HTERT RPE-1 (cell line): ENCODE data around the gene HNMT.

Experiments
- in situ Hi-C: fragments of 300-500 bp; cut with MboI; formaldehyde crosslinking; loops from 4 replicates; pipeline ENCODE4 v1.14.3; 2020; ENCODE audit warnings: low sequenced_read_pairs

Gene HNMT

DNA sequence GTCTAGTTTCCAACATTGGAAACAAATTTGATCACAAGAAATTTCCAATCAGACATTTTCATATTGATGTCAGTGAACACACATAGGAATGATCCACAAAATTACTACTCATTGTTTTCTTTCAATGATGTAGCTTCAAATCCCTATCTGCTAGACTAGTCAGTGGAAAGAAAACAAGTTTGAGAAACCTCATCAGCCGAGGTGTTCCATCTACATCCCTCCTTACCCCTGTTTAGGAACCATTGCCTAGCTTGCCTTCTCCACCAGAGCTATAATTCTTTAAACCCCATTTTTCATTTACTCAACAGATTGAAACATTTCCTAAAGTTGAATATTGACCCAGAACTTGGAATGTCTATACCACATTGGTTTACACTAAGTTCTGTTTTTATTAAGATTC lies 45.3 kb downstream of the HNMT start:
- in situ Hi-C loops, result no loop called here

DNA sequence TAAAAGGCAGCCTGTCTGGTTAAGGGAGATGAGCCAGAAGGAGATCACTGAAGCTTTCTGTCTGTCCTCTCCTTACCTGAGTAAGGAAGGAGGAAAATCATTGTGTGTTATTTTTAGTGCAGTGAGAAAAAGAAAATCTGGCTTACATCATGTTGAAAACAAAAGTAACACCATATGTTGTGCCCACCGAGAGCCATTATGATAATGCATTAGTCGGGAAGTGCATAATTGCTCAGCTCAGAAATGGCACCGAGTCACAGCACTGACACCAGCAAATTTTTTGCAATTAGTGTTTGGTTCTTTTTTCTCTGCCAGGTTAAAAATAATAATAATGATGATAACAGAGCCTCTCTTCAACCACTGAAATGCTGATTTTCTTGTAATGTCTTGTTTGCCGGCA lies 46.6 kb downstream of the HNMT start:
- in situ Hi-C loops, result no loop called here

DNA sequence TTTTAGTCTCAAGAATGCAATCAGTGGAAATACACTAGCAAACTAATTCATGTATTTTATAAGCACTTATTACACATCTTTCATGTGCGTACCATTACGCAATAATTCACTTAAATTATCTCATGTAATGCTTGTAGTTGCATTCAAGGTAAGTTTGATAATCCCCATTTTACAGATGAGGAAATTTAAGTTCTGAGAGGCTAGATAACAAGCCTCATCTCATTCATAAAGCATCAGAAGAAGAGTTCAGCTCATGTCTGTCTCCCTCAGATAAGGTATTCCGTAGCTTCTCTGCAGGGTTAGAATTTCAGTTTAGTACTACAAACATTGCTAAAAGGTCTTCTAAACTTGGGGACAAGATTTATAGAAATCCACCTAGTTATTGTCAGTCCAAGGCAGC lies 47.8 kb downstream of the HNMT start:
- in situ Hi-C loops, result no loop called here

DNA sequence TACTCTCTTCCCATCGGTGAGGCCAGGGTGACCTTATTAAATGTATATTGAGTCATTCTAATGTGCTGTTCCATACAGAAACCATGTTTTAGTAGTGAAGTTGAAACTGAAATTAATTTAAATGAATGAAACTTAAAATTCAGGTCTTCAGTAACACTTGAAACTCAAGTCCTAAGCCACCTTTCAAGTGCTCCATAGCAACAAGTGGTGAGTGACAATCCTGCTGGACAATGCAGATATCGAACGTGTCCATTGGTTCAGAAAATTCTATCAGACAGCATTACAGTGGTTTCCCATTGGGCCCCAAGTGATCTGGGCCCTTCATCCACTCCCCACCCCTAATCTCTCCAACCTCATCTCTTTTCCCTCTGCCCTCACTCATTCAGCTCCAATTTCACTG lies 48.7 kb downstream of the HNMT start:
- in situ Hi-C loops, result no loop called here

DNA sequence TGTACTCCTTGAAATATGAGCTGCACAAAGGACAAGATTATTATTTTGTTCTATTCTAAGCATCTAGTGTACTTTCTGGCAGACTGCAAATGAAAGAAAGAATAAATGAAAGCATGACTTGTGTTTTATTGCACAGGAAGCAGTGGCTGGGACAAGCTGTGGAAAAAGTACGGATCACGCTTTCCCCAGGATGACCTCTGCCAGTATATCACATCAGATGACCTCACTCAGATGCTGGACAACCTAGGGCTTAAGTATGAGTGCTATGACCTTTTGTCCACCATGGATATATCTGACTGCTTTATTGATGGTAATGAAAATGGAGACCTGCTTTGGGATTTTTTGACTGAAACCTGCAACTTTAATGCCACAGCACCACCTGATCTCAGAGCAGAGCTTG lies 49.4 kb downstream of the HNMT start:
- in situ Hi-C loops, result no loop called here

DNA sequence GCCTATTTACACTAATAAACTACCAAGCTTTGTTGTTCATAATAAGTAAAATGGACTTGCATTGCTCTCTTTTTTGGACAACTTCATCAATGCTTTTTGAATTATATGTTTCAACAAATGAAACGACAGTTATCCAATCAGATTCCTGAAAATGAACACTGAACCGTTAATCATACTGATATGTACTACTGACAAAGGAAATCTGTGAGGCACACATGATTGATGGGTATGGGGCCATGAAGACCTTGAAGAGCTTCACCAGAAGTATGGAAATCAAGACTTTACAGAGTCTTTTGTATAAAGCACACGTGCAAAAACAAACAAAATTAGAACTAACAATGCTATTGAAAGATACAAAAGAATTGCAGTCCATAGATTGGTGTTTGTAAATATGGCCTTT lies 51.2 kb downstream of the HNMT start:
- in situ Hi-C loops, result no loop called here

DNA sequence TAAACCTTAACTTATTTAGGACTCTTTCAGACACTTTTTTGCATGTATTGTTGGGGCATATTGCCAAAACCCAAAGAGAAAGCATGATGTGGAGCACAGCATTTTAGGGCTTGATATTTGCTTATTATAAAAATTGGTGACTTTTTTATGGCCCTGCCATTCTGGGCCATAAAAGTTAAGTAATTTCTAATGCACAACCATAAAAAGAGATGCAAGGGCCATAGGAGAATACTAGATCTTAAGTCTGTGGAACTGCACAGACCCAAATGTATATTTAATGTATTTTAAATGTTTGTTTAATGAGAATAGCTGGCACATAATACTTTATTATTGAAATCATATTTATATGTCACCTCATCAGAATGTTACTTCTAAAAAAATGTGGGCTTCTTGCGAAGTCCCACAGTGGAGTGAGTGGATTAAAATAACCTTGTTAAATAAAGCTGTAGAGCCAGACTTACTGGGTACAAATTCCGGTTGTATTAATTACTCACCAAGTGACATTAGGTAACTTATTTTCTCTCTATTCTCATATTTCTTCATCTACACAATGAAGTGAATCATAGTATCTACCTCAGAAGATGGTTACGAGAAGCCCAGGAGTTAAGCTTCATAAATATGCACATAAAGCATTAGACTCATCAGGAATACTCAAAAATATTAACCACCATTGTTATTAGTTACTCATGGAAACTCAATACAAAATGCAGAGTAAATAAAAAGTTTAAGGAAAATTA lies 52.2 kb downstream of the HNMT start:
- in situ Hi-C loops, result no loop called here

DNA sequence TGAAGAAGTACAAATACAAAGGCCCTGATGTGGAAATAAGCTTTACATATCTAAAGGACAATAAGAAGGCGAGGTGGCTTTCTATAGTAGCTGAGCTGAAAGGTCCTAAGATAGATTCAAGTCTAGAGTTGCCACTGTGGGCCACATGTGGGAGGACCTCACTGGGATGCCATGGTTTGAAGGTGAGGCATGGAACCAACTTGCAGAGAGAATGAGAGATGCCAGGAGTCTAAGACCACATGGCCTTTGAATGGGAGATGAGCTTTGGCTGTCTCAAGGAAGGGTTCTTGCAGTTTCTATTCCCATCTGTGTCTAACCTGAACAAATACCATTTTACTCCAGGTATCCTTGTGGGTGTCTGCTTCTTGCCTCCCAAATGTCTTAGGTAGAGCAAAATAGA lies 53.6 kb downstream of the HNMT start:
- in situ Hi-C loops, result no loop called here

DNA sequence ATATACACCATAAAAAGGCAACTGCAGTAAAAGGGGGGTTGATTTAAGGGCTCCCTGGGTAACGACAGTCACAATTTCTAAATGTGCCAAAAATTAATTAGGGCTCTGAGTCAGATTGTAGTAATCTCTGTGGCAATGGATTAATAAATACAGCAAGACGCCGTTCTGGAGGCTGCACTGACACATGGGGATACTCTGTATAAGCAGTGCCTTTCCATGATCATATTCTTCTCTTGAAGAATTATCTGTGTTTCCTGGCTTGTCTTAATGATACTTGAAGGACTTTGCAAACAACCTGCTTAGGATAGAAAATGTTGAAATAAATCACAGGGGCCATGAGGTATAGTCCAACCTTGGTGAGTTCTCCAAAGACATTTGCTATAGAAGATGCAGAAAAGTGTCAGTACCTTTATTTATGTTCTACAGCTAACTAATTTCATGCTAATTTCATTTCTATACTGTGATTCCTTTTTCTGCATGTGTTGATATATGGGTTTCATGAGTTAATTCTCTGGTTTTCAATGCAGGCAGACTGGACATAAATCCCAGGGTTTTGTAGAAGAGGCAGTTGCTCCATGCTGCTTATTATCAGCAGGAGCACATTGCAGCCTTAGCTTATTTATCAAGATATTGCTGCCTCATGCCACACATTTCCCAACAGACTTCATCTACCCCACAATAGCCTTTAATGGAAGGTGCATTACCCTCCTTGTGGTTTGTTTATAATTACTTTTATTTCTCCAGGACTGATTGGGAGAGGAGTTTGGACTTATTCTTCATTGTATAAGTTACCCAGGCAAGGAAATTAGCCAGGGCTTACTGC lies 54.8 kb downstream of the HNMT start:
- in situ Hi-C loops, result no loop called here

DNA sequence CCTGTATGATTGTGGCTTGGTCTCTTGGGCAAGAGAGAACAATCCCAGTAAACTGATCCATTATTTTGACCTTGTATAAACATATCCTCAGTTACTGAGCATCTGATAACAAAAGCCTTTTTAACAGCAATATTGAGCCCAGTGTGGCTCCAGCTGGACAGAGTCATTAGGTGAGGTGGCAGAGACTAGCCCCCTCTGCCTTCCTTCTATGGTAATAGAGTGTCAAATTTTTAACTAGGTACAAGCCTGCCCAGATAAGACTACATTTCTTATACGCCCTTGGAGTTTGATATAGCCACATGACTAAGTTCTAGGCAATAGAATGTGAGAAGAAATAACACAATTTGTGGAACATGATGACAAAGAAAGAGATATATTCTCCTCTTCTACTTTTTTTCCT lies 56.2 kb downstream of the HNMT start:
- in situ Hi-C loops, result no loop called here

DNA sequence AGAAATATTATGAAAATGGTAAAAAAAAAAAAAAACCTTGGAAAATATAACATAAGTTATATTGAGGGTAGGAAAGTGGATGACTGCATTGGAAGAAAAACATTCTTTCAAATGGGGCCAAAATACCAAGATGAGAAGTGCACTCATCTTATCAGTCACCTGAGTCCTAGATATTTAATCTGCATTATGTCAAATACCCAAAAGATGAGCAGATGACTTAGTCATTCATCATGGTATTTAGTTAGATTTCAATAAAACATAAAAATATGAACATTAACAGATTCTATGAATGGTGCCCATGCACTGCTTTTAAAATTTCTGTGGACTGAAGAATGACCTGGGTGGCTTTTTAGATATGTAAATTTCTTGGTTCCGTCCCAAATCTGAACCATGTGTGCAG lies 56.9 kb downstream of the HNMT start:
- in situ Hi-C loops, result no loop called here

DNA sequence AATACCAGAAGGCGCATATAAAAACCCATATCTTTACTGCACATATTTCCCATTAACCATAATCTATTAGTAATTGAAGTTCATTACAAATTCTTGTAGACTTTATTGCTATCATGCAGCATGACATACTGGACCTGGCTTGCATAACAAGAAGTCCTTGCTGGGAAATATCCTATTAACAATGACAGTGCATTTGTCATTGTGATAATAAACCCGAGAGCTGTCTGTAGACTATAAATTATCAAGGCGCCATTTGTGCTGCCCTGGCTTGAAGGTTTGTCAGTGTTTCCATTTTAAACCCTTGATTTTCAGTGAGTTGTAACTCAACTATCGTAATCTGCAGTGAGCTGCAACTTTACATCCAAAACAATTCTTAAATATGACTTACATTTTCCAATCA lies 59.0 kb downstream of the HNMT start:
- in situ Hi-C loops, result no loop called here

DNA sequence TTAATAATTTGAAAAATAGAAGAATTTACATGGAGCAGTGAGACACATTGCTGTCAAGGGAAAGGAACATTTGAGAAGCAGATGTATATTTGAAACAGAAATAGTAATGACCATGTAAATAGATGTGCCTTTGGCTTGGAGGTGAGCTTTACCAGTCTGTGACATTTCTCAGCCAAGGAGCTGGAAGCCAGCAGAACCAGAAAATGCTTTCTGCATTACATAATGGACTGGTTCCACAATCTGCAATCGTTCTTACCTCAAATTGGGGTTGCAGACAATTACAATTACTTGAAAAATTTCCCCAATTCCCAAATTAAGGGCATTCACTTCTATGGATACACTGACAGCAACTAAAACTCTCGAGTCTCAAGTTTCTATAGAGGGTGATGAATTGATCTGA lies 59.7 kb downstream of the HNMT start:
- in situ Hi-C loops, result no loop called here

DNA sequence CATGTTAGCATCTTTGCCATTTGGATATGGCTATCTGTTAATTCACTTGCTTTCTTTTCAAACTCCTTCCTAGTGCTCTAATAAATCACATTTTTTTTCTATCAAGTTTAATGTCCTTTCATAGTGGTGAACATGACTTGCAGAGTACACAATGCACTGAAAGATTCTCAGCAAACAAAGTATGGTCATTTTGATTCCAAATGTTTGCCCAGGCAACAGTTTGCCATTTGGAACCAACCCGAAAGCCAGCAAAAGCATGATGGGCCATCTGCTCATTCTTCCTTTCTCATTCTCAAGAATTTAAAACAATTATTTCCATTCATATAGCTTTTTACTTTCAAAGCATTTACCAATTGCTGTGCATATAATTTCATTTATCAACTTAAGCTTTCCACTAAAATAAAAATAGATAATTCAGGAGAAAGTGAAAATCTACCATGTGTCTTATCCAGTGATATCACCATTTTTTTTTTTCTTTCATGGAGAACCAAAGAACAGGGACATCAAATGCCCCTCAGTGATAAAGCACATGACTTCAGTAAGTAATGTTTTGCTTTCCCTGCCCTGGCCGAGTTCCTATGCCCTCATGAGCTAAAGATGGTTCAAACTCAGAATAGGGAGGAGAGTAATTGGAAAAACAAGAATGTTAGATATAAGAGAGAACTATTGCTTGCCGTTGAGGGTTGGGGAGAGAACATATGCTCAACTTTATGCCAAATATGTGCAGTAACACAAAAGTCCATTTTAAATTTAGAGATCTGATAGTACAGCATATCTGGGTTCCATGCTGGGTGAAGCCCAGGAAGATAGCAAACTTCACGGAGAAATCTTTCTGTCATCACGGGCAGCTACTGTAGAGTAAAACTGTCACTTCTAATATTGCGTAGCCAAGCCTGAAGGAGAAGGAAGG lies 62.1 kb downstream of the HNMT start:
- in situ Hi-C loops, result no loop called here

DNA sequence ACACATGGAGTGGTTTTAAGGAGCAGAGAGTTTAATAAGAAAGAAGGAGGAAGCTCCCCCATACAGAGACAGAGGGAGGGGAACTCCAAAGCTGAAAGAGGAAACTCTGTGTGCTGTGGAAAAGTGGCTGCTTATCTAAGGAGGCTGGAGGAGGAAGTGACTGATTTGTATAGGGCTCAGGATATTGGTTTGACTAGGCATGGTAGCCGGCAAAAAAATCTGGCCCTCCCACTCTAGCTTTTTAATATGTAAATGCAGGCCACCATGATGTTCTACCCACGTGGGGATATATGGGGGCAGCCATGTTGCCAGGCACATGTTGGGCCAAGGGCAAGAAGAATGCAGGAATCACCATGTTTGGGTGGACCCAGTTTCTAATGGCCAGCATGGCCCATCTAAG lies 64.3 kb downstream of the HNMT start:
- in situ Hi-C loops, result no loop called here

DNA sequence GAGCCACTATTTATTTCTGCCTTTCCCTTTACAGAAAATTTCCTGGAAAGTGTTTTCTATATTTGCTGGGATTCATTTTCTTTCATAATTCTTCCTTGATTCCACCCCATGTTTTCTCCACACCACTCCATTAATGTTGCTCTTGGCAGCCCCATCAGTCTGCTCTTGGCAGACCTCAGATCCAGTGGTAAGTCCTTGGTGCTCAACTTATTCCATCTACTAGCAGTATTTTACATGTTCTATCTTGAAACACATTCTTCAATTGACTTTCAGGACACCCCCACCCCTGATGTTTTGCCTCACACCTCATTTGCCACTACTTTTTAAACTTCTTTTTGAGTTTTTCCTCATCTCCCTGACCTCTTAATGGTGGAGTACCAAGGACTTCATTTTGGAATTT lies 65.0 kb downstream of the HNMT start:
- in situ Hi-C loops, result no loop called here

DNA sequence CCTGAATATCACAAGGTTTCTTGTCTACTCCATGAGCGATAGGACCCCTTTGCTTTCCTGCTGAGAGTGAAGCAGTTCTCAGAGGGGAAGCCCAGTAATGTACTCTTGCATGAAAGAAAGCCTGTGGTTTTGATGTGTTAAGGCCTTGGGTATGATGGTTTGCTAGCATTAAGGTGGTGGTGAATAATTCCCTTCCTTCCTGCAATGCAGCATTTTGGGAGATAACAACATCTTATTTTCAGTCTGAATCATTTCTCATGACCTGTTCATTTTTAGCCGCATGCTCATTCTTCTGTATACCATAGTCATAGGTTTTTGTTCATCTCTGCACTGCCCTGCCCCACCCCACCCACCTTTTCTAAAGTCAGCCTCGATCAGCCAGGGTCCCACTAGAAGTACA lies 66.2 kb downstream of the HNMT start:
- in situ Hi-C loops, result no loop called here

DNA sequence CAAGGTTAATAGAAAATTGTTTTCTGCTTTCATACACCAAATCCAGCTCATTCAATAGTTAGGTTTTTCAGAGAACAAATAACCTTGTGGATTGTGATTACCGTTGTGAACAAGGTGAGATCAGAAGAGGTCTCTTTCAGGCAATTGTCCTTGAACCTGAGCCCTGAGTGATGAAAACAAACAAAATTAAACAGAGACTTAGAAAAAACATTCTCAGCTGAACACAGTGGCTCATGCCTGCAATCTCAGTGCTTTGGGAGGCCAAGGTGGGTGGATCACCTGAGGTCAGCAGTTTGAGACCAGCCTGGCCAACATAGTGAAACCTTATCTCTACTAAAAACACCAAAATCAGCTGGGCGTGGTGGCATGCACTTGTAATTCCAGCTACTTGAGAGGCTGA lies 68.1 kb downstream of the HNMT start:
- in situ Hi-C loops, result no loop called here

DNA sequence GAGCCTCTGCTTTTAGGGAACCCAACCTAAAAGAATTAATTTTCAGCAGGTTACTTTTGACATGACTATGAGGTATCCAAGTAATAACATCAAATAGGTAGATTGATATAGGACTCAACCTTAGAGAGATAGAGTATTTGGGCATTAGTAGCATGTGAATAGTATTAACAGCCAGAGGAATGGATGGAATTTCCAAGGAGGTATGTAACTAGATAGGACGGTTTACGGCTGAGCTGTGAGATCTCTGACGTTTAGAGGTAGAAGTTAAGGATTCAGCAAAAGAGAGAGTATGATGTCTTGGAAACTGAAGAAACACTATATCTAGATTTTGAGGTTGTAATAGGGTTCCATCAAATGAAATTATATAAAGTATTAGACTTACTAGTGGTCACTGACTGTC lies 70.3 kb downstream of the HNMT start:
- in situ Hi-C loops, result no loop called here

DNA sequence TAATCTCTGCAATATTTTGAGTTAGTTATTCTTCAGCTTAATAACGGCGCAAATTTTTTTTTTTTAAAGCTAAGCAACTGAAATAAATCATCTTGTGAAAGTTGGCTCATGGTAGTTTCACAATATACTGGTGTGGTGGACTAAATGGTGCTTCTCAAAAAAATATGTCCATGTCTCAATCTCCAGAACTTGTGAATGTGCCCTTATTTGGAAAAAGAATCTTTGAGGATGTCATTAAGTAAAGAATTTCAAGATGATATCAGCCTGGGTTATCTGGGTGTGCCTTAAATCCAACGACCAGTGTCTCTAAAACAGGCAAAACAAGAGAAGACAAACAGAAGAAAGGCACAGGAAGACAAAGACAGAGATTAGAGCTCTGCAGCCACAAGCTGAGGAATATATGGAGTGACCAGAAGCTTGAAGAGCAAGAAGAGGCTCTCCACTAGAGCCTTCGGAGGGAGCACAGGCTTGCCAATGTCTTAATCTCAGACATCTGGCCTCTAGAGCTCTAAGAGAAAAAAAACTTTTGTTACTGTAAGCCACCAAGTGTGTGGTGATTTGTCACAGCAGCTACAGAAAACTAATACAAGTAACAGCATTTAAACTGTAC lies 71.4 kb downstream of the HNMT start:
- in situ Hi-C loops, result no loop called here

DNA sequence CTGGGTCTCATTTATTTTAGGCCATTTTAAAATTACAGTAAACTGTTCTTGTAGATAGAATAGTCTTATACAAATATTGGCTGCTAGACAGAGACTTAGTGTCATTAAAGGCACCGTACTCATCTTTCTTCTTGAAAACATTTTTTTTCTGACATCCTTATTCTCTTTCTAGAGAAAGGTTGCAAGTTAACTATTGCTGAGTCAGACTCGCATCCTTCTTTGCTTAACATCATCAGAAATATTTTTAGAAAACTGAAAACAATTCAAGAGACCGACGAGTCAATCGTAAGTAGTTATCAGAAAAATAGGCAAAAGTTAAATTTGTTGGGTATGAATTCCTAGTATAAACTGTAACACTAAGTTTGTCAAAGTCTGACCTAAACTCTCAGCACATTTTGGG lies 72.2 kb downstream of the HNMT start:
- in situ Hi-C loops, result no loop called here
